ENCODE measurements around the gene POU6F2. TPM values are rescaled to one million over a fixed set of nuclear protein-coding genes. Genes with fewer than 3 reads are reported as not detected.

The POU6F2 gene
- total RNA-seq, 1 experiment from 2014 or later, result 0.27 TPM

- no peaks in the 10 kb centered on the region for H3K36me3 ChIP-seq (ENCODE audit: control insufficient read depth in 1 of 2, insufficient read depth in 2 of 2, low read length in 2 of 2)
- no peak overlapping the region for H3K27ac ChIP-seq (ENCODE audit: low read depth, low read length)
- intact Hi-C loops (cut with micrococcal nuclease), result no loop called here
- no peak overlapping the region for H3K4me3 ChIP-seq (replicated peaks in 1 of 2; ENCODE audit: low read depth in 1 of 2, low read length in 2 of 2)
- no peak overlapping the region for H2AFZ ChIP-seq (ENCODE audit: low read depth, low read length, poor library complexity, severe bottlenecking)
- H3K4me1 ChIP-seq (ENCODE audit: control insufficient read depth in 1 of 2, insufficient read depth in 2 of 2, low read length in 2 of 2), result peaks cover 0 to 12% of the 10 kb centered on the region in 2 experiments; a peak in 2 of 4 replicates
- TF ChIP-seq REST (IDR thresholded peaks at IDR 0.05; ENCODE audit: low read depth) (no peak), TCF7L2 (IDR thresholded peaks at IDR 0.05; ENCODE audit: borderline replicate concordance, extremely low read depth, insufficient read depth, insufficient read length) (no peak), EZH2phosphoT487 (IDR thresholded peaks at IDR 0.05; ENCODE audit: borderline replicate concordance) (no peak)
- TF ChIP-seq, protein P1, sequence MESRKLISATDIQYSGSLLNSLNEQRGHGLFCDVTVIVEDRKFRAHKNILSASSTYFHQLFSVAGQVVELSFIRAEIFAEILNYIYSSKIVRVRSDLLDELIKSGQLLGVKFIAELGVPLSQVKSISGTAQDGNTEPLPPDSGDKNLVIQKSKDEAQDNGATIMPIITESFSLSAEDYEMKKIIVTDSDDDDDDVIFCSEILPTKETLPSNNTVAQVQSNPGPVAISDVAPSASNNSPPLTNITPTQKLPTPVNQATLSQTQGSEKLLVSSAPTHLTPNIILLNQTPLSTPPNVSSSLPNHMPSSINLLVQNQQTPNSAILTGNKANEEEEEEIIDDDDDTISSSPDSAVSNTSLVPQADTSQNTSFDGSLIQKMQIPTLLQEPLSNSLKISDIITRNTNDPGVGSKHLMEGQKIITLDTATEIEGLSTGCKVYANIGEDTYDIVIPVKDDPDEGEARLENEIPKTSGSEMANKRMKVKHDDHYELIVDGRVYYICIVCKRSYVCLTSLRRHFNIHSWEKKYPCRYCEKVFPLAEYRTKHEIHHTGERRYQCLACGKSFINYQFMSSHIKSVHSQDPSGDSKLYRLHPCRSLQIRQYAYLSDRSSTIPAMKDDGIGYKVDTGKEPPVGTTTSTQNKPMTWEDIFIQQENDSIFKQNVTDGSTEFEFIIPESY (IDR thresholded peaks at IDR 0.05; ENCODE audit: extremely low read depth, insufficient replicate concordance, low read length), result no peak
- CTCF ChIA-PET, result interaction anchor here (1.0 kb wide), 1 partner anchor 14 kb away, joined by 3 read pairs; no protein-coding TSS in a partner anchor
- no peak for ATAC-seq
- H3K9me3 ChIP-seq (ENCODE audit: control insufficient read depth in 1 of 2, insufficient read depth in 1 of 2, low read depth in 1 of 2, low read length in 2 of 2), result no peaks in the 10 kb centered on the region
- H3K79me2 ChIP-seq (ENCODE audit: insufficient read depth, low read length), result no peaks in the 10 kb centered on the region
- RAD21 ChIA-PET (ENCODE audit: low non-redundant PET in 1 of 2, low total read pairs in 2 of 2, uncharacterized antibody in 2 of 2, unreplicated experiment in 2 of 2), result no interaction called here
- H4K20me1 ChIP-seq (ENCODE audit: insufficient read depth), result no peaks in the 10 kb centered on the region
- no peak overlapping the region for H3K4me2 ChIP-seq (ENCODE audit: low read length)
- POLR2A ChIA-PET, result no interaction called here
- BruUV-seq (replicated peaks), result no TSS peak
- H3K9me2 ChIP-seq (ENCODE audit: insufficient read depth), result no peaks in the 10 kb centered on the region
- 0 out of 2 replicates have a peak, but pooled peaks cover 9% of the 10 kb centered on the region for H3K27me3 ChIP-seq (ENCODE audit: insufficient read depth, low read length)
- H3K9ac ChIP-seq (ENCODE audit: low read length), result no peak overlapping the region
- DNase-seq (ENCODE audit: low read depth, low spot score), result no peak
Observed at GRCh38 chr7:39416866-39417265, 439.2 kb downstream of the POU6F2 start.
